NCI-H2196 (cell line): ENCODE data around the gene FAM131A.

Experiments used
- DNase-seq: peaks from one replicate; lab custom pipeline; 2025; ENCODE audit not compliant: unreplicated experiment; lab: John Stamatoyannopoulos, UW

FAM131A gene

DNA sequence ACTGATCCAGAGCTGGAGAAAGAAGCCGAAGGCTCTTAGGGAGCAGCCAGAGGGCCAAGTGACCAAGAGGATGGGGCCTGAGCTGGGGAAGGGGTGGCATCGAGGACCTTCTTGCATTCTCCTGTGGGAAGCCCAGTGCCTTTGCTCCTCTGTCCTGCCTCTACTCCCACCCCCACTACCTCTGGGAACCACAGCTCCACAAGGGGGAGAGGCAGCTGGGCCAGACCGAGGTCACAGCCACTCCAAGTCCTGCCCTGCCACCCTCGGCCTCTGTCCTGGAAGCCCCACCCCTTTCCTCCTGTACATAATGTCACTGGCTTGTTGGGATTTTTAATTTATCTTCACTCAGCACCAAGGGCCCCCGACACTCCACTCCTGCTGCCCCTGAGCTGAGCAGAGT, 52.0 kb downstream of the FAM131A start:
- DNase-seq: no peak

DNA sequence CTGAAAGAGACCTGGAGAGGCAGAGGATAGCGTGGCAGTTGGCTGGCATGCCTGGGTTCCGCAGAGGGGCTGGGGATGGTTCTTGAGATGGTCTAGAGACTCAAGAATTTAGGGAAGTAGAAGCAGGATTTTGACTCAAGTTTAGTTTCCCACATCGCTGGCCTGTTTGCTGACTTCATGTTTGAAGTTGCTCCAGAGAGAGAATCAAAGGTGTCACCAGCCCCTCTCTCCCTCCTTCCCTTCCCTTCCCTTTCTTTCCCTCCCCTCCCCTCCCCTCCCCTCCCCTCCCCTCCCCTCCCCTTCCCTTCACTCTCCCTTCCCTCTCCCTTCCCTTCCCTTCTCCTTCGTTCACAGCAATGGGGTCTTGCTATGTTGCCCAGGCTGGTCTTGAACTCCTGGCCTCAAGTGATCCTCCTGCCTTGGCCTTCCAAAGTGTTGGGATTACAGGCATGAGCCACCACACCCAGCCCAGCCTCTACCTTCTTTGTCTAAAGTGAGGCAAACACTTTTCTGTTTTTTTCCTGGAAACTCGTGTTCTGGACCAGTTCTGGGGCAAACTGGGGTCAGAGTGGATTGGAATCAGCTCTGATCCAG, 52.6 kb downstream of the FAM131A start:
- no peak for DNase-seq

DNA sequence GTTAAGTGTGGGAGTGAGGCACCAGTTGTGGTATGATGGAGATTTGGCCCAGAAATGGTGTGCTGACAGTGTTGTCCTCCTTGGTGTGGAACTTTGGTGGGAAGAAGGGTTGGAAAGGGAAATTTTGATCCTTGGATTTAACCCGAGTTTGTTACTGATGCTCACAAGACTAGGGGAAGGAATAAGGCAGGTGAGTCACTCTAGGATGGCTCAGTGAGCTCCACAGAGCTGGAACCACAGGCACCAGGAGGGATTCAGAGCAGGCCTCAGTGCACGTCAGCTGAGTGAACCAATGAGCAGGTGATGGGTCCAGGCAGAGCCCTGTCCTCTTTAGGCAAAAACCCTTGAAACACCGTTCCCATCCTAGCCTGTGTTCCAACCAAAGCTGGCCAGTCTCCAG, 53.9 kb downstream of the FAM131A start:
- no peak for DNase-seq

DNA sequence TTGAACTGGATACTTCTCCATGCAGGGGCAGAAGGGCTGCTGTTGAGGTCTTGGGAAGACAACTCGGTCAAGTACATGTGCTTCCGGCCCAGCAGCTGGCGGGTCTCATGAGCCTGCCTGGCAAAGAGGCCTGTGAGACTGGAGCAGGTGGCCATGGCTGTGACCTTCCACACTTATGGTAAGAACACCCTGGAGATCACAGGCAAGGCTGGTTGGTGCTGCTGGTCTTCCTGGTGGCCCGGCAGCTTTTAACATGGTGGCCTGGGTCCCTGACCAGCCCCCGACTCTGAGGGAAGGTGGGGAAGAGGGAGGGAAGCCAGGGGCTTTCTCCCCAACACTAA, 57.9 kb downstream of the FAM131A start:
- no peak for DNase-seq
